Stomach (tissue), 9 donors: ENCODE measurements around the gene UGGT2. TPM values are rescaled to one million over a fixed set of nuclear protein-coding genes. Genes with fewer than 3 reads are reported as not detected.

Source experiments
- DNase-seq, 2 donors: peaks; one replicate each; pipeline versions ENCODE4 v3.0.0 to v3.0.0-alpha.2; 2013 to 2019
- H3K27ac ChIP-seq, 5 donors: fragments of 200-600 bp in 4 of 5; sonication (generic) in 4 of 5; one replicate each; pipeline ENCODE4 v1.5.1; 2013 to 2019; ENCODE audit warnings: mild to moderate bottlenecking in 1 of 5, moderate library complexity in 1 of 5
- H3K27me3 ChIP-seq, 3 donors: fragments of 200-600 bp; sonication (generic); one replicate each; pipeline ENCODE4 v1.5.1; 2017 to 2019; ENCODE audit warnings: mixed run types in 1 of 3
- H3K36me3 ChIP-seq, 4 donors: fragments of 200-600 bp; sonication (generic); 1 replicate in 3 of 4; 2 replicates in 1 of 4; pipeline ENCODE4 v1.5.1; 2016 to 2019
- H3K4me1 ChIP-seq, 4 donors: fragments of 200-600 bp; sonication (generic); one replicate each; pipeline ENCODE4 v1.5.1; 2016 to 2019
- H3K4me3 ChIP-seq, 4 donors: fragments of 200-600 bp; sonication (generic) in 3 of 4; one replicate each; pipeline ENCODE4 v1.5.1; 2016 to 2019; ENCODE audit warnings: mild to moderate bottlenecking in 1 of 4
- H3K9me3 ChIP-seq, 4 donors: fragments of 200-600 bp; sonication (generic); one replicate each; pipeline ENCODE4 v1.5.1; 2016 to 2019
- CTCF ChIP-seq, 7 experiments: fragments of 450-650 bp in 4 of 7; fragments of 200-600 bp in 3 of 7; sonication (generic) in 3 of 7; IDR thresholded peaks; one replicate each; pipeline ENCODE4 v1.5.1; 2016 to 2019; ENCODE audit warnings: antibody characterized with exemption in 7 of 7, control low read depth in 2 of 7, mild to moderate bottlenecking in 1 of 7
- EP300 ChIP-seq: sonication (generic); formaldehyde crosslinking; IDR thresholded peaks from one replicate; pipeline ENCODE4 v1.6.1; 2017; ENCODE audit warnings: antibody characterized with exemption
- POLR2A ChIP-seq, 4 donors: fragments of 450-650 bp; IDR thresholded peaks; one replicate each; pipeline ENCODE4 v1.6.1; 2016; ENCODE audit warnings: antibody characterized with exemption in 4 of 4, control low read depth in 2 of 4, mild to moderate bottlenecking in 1 of 4, moderate library complexity in 1 of 4
- POLR2AphosphoS5 ChIP-seq, 3 donors: sonication (generic); formaldehyde crosslinking; IDR thresholded peaks; one replicate each; pipeline ENCODE4 v1.6.1; 2016; ENCODE audit warnings: antibody characterized with exemption in 3 of 3
- WGBS, 5 donors: extraction: QIAGEN DNeasy Blood & Tissue Kit in 3 of 5; methylation state at CpG; one replicate each; pipeline versions ENCODE4 v1.1.5 to v1.1.7; 2013 to 2018; 5-methylcytosine and 5-hydroxymethylcytosine counted together
- intact Hi-C: fragments of 100-400 bp; cut with DNase I; formaldehyde crosslinking; loops from one replicate; pipeline ENCODE4 v1.15.1; 2023; ENCODE audit warnings: low total_unique reads
- polyA plus RNA-seq, 3 donors: library from polyadenylated mRNA; stranded (reverse); fragments of 200-250 nt; gene quantifications; one replicate each; pipeline ENCODE4 v1.2.3, GENCODE V29; 2013
- total RNA-seq, 5 donors: library from RNA; depleted of rRNA; stranded (reverse); fragments of >200 nt; gene quantifications; one replicate each; pipeline versions ENCODE4 v1.1.0 to v1.2.3, GENCODE V29; 2014 to 2016
- donor health status: healthy with polysubstance abuse.
- donor health status: Bipolar disorder and iron deficiency.
- donor health status: healthy.

Gene UGGT2
- total and polyA plus RNA-seq, 8 donors = 2.1 to 140 (median 21.6) TPM

GRCh38 chr13:95914991-95915501 lies 138.2 kb downstream of the UGGT2 start:
- Histone ChIP-seq H3K36me3 (peaks cover 0 to 30% (median 13%) of the 10 kb centered on the region in 4 donors), H3K4me3 (no peak overlapping the region), H3K9me3 (peaks cover 0 to 3% (median 0%) of the 10 kb centered on the region in 4 donors), H3K27ac (no peak overlapping the region), H3K4me1 (no peaks in the 10 kb centered on the region), H3K27me3 (no peaks in the 10 kb centered on the region)
- no peak for TF ChIP-seq CTCF (IDR thresholded peaks at IDR 0.05)
- no peak for TF ChIP-seq POLR2AphosphoS5 (IDR thresholded peaks at IDR 0.05)
- no peak for TF ChIP-seq EP300
- no peak for TF ChIP-seq POLR2A (IDR thresholded peaks at IDR 0.05)
- intact Hi-C loops = no loop called here
- DNase-seq = no peak
- WGBS, 5 donors = 90 to 99% (median 95%) methylated on average over 2 of the region's 2 CpGs

GRCh38 chr13:95906999-95907398 lies 146.2 kb downstream of the UGGT2 start:
- 88 to 94% (median 91%) methylated on average over 11 to 12 of the region's 12 CpGs for WGBS, 5 donors
- Histone ChIP-seq H3K9me3 (peaks cover 0 to 10% (median 0%) of the 10 kb centered on the region in 4 donors), H3K27ac (no peak overlapping the region), H3K4me1 (no peaks in the 10 kb centered on the region), H3K4me3 (no peak overlapping the region), H3K36me3 (peaks cover 0 to 28% (median 12%) of the 10 kb centered on the region in 4 donors), H3K27me3 (no peaks in the 10 kb centered on the region)
- intact Hi-C loops = no loop called here
- TF ChIP-seq CTCF (IDR thresholded peaks at IDR 0.05) = no peak
- no peak for DNase-seq

- intact Hi-C loops = no loop called here
- Histone ChIP-seq H3K27ac (no peak overlapping the region), H3K9me3 (peaks cover 0 to 5% (median 0%) of the 10 kb centered on the region in 4 donors), H3K27me3 (no peaks in the 10 kb centered on the region), H3K4me1 (no peaks in the 10 kb centered on the region), H3K4me3 (no peak overlapping the region), H3K36me3 (peaks cover 0 to 24% (median 19%) of the 10 kb centered on the region in 4 donors)
- no peak for DNase-seq
- TF ChIP-seq POLR2A (IDR thresholded peaks at IDR 0.05) (no peak), CTCF (IDR thresholded peaks at IDR 0.05) (no peak)
- 90 to 97% (median 92%) methylated on average over 1 of the region's 1 CpG for WGBS, 5 donors
Measured at GRCh38 chr13:95903569-95903968, 149.6 kb downstream of the UGGT2 start.

- Histone ChIP-seq H3K36me3 (peaks cover 0 to 26% (median 17%) of the 10 kb centered on the region in 4 donors), H3K4me3 (no peak overlapping the region), H3K9me3 (peaks cover 0 to 5% (median 0%) of the 10 kb centered on the region in 4 donors), H3K4me1 (no peaks in the 10 kb centered on the region), H3K27ac (no peak overlapping the region), H3K27me3 (no peaks in the 10 kb centered on the region)
- no peak for DNase-seq
- 13 to 33% (median 23%) methylated on average over 1 of the region's 1 CpG for WGBS, 5 donors
- no peak for TF ChIP-seq POLR2AphosphoS5 (IDR thresholded peaks at IDR 0.05)
- no peak for TF ChIP-seq EP300
- no peak for TF ChIP-seq CTCF (IDR thresholded peaks at IDR 0.05)
- no peak for TF ChIP-seq POLR2A (IDR thresholded peaks at IDR 0.05)
- intact Hi-C loops = no loop called here
Measured at GRCh38 chr13:95902741-95903140, 150.5 kb downstream of the UGGT2 start.
